Left ventricle myocardium superior (tissue), 1 donor: ENCODE measurements around the gene HSD17B1. TPM values are rescaled to one million over a fixed set of nuclear protein-coding genes. Genes with fewer than 3 reads are reported as not detected.
"Not testable (repeated sequence)": the region's sequence is repeated elsewhere in the genome, so short reads cannot be mapped to it uniquely, and the experiment has no call there.

Experiments
- ATAC-seq: fragments of 200-7000 bp; cut with Tn5 transposase; one replicate; pipeline ENCODE4 v1.9.1; 2020; ENCODE audit warnings: mild to moderate bottlenecking, moderate library complexity
- DNase-seq: peaks from one replicate; pipeline ENCODE4 v3.0.0-alpha.2; 2020
- intact Hi-C: fragments of 100-400 bp; cut with micrococcal nuclease; formaldehyde crosslinking; loops from one replicate; pipeline ENCODE4 v1.11.0; 2022
- long read RNA-seq: library from polyadenylated mRNA; unstranded; transcript quantifications from one replicate; pipeline ENCODE4 v2.0.0, GENCODE V29; 2021
- total RNA-seq: library from RNA; stranded (reverse); fragmentation: NEBNext Ultra II Directional; extraction: Animal tissue kit (Norgen Biotek cat#: 25700); gene quantifications from one replicate; pipeline ENCODE4 v1.2.1, GENCODE V29; 2021
- donor health status: DM: no; HTN: yes; CAD: no; lungs with severe emphysema.

The HSD17B1 gene, protein sequence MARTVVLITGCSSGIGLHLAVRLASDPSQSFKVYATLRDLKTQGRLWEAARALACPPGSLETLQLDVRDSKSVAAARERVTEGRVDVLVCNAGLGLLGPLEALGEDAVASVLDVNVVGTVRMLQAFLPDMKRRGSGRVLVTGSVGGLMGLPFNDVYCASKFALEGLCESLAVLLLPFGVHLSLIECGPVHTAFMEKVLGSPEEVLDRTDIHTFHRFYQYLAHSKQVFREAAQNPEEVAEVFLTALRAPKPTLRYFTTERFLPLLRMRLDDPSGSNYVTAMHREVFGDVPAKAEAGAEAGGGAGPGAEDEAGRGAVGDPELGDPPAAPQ
- 1.4 TPM for total RNA-seq
- long read RNA-seq, partial matches to known transcripts = 1 of 3 reads
- long read RNA-seq, other reads (novel, unspliced or antisense) = 2 of 3 reads

DNA sequence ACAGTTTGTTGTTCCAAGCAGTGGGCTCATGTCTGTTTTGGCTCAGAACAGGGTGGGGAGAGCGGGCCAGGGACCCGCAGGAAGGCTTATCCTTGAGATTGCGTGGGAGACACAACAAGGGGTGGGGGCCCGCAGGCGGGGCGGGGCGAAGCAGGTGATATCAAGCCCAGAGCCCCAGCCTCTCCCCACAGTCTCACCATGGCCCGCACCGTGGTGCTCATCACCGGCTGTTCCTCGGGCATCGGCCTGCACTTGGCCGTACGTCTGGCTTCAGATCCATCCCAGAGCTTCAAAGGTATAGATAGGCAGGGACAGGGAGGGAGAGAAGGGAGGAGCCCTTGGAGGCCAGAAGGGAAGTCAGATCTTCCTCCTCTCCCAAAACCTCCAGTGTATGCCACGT, at the start of gene HSD17B1:
Gene HSD17B1 (plus strand): TSS at position 188 of the 400 bp plus-strand sequence. CDS start 11 bp downstream, at position 199.
- DNase-seq, ATAC-seq, intact Hi-C loops: not testable (repeated sequence)

DNA sequence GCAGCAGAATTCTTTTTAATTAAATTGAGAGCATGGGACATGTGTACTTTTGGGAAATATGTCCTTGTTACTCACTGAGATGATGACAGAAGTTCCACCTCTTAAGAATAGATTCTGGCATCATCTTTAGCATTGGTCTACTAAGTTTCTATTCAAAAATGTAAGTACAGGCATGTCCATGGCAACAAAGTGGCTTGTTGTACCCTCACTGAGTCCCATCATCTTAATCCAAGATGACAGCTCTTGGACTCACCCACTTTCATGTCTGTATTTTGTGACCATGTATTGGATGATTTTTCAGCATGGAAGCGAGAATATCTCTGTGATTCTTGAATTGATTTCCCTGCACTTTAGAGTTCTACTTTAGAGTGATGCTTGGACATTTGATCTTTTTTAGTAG, 49.8 kb upstream of the HSD17B1 start:
- ATAC-seq (no peak), DNase-seq (no peak)
- intact Hi-C loops = no loop called here

DNA sequence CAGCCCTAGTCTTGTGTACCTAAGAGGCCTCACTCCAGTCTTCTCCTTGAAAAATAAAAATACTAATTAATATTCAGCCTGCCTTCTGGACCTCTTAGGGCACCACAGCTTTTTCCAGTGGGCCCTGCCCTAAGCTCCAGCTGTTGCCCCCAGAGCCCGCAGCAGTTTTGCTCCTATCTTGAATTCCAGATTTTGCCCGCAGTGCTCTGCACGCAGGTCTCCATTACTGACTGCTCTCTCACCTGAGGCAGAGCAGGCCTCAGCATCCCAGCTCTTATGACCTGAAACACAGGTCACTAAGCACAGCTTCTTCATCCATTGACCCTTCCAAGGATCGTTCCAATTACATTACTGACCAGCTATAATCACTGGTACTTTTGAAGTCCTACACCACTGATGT, 45.1 kb upstream of the HSD17B1 start:
- ATAC-seq (no peak), DNase-seq (no peak)
- intact Hi-C loops = no loop called here

DNA sequence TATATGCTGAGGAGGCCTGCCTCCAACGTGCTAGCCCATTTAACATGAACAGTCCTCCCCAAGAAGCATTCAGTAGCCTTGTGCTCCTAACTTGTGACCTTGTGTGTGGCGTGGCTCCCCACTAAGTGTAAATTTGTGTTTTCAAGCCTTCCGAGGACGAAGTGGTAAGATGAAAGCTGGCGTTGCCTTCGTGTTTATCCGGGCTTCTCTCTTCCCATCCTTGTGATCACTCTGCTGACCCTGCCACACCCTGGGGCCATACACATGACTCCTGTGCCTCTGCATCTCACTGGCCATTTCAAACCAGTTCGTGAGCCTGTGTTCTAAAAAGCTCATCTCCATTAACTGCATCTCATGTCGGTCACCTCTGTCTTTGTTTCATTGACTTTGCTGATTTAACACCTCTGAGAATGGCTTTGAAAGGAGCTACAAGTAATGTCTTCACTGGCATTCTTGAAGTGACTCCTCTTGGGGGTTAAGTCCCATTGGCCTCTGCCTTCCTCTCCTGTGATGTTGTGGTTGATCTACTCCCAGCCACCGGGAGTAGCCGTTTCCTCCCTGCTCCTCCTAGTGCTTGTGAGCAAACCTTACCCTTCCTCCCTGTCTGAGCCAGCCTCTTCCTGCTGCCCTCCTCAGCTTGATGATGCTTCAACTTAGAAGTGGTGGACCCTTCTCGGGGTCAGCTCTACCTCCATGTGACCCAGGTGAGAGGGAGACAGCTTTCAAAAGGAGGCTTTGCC, 44.1 kb upstream of the HSD17B1 start:
- ATAC-seq (no peak), DNase-seq (no peak)
- intact Hi-C loops = no loop called here

DNA sequence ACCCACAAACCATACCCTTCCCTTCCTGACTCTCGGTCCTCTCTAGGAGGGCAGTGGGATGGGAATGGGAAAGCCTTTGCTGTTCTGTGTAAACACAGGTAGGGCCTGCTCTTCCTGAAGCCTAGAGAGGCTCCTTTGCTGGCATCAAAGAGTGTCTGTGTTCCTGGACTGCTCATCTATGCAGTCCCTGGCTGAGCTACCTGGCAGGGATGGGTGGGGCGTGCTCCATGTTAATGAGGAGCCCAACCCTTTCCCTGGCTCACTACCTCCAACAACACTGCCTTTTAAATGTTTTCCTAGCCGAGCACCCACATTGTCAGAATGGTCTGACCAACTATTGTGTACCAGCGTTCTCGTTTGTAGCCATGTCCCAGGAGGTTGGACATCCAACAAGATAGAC, 43.3 kb upstream of the HSD17B1 start:
- intact Hi-C loops = no loop called here
- no peak for DNase-seq
- ATAC-seq = no peak

DNA sequence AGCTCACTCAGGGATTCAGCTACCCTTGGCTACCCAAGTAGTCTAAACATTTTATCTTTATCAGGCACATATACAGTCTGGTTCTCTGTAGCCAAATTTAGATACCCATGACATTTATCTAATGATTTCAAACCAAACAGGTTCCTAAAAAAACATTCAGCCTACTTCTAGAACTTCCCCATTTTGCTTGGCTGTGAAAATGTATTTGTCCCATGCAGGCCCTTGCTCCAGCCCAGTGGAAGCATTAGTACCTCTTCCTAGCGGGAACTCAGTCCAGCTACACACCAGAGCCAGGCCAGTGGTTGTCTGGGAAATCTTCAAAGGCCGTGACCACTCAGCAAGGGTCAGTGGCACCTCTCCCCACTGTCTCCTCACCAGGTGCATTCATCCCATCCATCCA, 42.9 kb upstream of the HSD17B1 start:
- ATAC-seq (no peak), DNase-seq (no peak)
- intact Hi-C loops = loop anchor here (10.0 kb wide), 2 partner anchors 85 to 185 kb away; partner anchors contain the start of gene CAVIN1

DNA sequence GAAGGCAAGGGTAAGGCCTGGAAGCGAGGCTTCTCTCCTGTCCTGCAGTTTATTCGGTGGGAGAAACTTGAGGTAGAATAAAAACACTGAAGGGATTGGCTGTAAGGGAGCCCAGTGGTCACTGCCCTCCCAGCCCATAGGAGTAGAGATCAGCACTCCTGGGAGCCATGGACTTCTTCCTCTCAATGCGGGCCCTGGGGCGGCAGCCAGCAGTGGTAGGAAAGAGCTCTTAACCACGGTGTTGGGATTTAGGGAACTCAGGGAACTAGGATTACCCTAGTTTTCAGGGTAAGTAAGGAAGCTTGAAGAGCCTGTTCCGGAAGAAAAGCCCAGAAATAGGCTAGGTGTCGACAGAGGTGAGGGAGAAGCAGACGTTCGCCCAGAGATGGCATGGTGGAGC, 40.5 kb upstream of the HSD17B1 start:
- intact Hi-C loops = loop anchor here (10.0 kb wide), 2 partner anchors 87 to 187 kb away; partner anchors contain the start of gene CAVIN1

DNA sequence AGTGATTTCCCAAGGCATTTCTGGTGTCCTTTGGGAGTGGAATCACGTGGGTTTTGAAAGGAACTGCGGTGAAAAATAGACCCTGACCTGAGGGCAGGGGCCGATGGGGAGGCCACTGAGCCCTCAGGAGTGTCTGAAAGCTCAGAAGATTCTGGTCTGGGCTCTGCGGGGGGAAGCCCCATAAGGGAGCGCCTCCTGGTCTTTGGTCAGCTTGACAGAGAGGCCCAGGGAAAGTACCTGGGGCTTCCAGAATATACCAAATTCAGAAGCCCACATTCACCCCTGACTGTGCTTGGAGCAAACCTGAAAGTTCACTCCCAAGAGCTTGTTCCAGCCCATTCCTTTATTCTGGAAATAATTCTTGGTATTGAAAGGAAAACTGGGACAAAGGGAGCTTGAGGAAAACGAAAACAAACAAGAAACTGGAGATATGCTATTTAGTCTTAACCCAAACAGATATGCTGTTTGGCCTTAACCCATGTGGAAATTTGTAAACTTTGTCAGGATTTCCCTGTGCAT, 39.9 kb upstream of the HSD17B1 start:
- intact Hi-C loops = loop anchor here (10.0 kb wide), 2 partner anchors 88 to 188 kb away; partner anchors contain the start of gene CAVIN1
- ATAC-seq (peak; percentile 5), DNase-seq (no peak)

More for the DNA sequence above, 40.5 kb upstream of the HSD17B1 start:
- ATAC-seq (peak; percentile 14), DNase-seq (no peak)

DNA sequence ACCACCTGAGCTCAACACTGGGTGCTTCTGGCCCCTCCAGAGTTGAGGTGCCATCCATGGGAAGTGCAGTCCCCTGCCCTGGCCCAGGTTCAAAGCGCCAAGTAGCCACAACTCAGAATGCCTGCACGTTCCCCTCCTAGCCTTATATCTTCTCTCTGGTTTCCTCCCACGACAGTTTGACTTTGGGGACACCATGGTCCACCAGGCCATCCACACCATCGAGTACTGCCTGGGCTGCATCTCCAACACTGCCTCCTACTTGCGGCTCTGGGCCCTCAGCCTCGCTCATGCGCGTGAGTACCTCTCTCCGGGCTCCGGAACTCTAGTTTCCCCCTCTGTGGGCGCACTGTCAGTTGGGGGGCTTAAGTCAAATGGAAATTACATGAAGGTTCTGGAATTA, 39.0 kb upstream of the HSD17B1 start:
- ATAC-seq (no peak), DNase-seq (no peak)
- intact Hi-C loops = loop anchor here (10.0 kb wide), 2 partner anchors 89 to 189 kb away; partner anchors contain the start of gene CAVIN1

DNA sequence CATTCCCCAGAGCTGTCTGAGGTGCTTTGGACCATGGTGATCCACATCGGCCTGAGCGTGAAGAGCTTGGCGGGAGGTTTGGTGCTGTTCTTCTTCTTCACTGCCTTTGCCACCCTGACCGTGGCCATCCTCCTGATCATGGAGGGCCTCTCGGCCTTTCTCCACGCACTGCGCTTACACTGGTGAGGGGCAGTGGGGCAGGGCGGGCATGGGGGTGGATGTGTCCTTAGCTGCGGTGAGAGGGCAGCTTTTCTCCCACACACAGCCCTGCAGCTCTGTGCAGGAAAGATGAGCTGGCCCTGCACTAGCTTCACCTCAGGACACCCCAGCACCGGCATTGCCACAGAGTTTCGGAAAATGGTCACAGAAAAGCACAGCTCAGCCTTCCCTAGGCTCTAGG, 38.4 kb upstream of the HSD17B1 start:
- ATAC-seq = no peak
- intact Hi-C loops = loop anchor here (10.0 kb wide), 2 partner anchors 89 to 189 kb away; partner anchors contain the start of gene CAVIN1

DNA sequence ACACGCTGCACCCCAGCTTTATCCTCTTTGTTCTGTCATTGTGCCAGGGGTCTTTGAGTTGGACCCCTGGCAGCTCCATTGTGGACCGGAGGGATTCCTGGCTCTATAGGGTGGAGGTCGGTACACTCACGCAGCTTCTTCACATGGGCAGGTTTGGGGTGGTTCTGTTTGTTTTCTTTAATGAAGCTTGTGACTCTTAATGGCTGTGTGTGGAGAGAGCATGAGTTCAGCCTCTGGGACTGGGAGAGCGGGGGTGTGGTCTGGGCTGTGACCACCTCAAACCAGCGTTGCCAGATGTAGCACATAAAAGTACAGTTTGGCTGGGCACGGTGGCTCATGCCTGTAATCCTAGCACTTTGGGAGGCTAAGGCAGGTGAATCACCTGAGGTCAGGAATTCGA, 37.9 kb upstream of the HSD17B1 start:
- no peak for DNase-seq
- no peak for ATAC-seq

More for the DNA sequence above, 38.4 kb upstream of the HSD17B1 start:
- no peak for DNase-seq

DNA sequence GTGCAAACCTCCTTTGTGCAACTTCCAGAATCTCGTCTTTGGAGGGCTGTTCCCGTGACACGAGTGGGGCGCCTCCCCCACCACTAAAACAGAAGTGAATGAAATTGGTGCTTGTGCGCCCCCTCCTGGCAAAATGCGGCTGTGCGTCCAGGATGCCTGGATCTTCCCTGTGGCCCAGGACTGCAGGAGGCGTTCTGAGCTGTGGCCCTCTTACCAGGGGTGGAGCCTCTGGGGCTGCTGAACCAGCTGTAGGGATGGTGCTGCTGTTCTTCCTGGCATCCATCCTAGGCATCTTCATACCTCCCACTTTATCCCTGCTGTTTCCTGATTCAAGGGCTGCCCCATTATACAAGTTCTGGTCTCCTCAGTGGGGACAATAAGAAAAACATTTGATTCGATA, 35.2 kb upstream of the HSD17B1 start:
- peak; percentile 93 for DNase-seq
- ATAC-seq = peak; percentile 62
- intact Hi-C loops = loop anchor here (10.0 kb wide), 2 partner anchors 93 to 193 kb away; partner anchors contain the start of gene CAVIN1

More for the DNA sequence above, 37.9 kb upstream of the HSD17B1 start:
- intact Hi-C loops = loop anchor here (10.0 kb wide), 2 partner anchors 90 to 190 kb away; partner anchors contain the start of gene CAVIN1

DNA sequence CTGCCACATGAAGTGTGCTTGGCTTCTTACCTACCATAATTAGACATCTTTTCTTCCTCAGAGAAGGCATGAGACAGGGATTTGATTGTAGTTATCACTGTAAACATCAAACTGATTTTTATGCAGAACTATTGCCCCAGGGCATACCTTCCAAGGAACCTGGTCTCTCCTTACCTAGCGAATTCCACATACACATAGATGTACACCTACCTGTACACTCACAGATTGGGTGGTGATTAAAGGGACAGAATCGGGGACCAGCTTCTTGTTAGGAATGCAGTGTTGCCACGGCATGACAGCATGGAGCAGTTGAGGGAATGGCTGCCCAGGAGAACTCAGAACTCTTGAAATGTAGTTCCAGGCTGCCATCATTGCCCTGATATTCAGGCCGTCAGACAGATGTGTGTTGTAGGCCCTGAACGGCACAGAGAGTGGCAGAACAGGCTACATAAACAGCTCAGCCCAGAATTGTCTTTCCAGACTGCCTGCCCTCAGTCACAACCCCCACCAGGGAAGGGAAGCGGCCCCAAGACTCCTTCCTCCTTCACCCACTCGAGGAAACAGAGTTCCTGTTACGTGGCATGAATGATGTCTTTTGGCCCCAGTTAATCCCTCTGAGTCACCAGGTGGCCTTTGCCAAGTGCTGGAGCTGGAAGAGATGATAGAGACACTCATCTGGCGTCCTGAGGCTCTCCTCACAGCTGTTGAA, 34.5 kb upstream of the HSD17B1 start:
- intact Hi-C loops = loop anchor here (10.0 kb wide), 2 partner anchors 93 to 193 kb away; partner anchors contain the start of gene CAVIN1
- peak; percentile 78 for DNase-seq
- peak; percentile 54 for ATAC-seq

DNA sequence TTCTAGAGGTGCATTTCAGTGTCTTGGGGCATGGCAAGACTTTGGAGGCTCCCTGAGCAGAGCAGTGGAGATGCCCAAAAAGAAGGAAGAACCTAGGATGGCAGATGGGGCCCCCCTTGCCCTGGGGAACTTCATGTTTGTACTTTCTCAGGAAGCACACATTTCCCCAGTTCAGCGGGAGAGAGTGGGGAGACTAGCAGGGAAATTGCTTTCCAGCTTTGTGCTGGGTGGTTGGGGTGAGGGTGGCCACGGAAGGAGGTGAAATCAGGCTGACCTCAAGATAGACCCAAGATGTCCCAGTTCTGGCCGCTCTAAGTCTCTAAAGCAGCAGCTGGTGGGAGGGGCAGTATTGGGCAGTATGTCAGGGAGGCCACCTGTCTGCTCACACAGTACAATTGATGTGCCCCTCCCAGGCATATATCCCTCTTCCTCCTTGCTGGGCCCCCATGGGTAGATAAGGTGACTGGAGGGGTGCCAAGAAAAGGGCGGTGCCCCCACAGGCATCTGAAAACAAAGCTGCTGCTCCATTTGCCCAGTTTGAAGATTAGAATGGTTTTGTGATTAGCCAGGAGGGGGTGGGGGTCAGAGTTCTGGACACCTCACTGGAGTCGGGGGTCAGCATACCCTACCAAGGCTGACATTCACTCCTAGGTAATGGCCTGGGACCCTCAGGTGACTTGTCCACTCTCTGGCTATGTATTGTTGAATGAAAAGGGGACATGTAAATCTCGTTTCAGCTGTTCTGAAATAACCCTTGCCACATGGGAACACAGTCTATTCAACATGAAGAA, 33.8 kb upstream of the HSD17B1 start:
- DNase-seq (peak; percentile 64), ATAC-seq (peak; percentile 45)
- intact Hi-C loops = loop anchor here (10.0 kb wide), 2 partner anchors 94 to 194 kb away; partner anchors contain the start of gene CAVIN1

DNA sequence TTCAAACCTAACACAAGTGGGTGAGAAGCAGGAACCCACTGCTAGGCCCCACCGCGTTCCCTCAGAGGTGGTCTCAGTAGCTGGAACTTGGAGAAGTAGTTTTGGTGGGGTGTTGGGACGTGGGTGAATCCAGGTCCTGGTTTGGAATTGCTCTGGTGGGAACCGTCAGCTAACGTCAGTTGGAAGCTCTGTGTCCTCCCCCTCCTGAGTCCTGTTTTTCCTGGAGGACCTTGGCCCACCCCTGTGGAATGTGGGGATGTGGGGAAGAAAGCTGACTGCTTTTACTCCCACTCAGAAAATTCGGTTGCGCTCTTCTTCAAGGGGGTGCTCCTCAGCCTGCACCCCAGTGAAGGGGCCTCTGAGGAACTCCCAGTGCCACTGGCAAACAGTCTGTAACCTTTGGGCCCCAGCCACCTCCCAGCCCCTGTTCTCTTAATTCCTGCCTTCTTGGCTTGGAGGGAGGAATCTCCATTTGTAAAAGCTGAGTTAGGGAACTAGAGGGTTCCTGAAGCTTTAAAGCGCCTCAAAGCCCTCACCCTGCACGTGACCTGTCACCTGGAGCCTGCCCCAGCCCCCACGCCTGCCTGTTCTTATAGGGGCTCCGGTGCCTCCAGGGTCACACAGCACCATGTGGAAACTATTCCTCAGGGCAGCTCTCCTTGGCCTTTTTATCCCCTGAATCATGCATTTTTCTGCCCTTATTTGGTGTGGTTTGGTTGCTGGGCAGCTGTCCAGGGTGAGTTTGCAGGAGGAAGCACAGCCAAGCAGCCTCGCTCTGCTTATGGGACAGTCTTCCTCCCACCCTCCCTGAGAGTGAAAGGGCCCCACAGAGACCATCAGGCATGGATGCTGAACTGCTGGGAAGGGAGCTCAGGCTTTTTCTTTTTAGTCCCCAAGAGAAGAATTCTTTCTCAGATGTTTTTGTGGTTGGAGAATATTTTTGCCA, 32.9 kb upstream of the HSD17B1 start:
- intact Hi-C loops = loop anchor here (10.0 kb wide), 2 partner anchors 95 to 195 kb away; partner anchors contain the start of gene CAVIN1
- ATAC-seq = peak; percentile 76
- peak; percentile 90 for DNase-seq

DNA sequence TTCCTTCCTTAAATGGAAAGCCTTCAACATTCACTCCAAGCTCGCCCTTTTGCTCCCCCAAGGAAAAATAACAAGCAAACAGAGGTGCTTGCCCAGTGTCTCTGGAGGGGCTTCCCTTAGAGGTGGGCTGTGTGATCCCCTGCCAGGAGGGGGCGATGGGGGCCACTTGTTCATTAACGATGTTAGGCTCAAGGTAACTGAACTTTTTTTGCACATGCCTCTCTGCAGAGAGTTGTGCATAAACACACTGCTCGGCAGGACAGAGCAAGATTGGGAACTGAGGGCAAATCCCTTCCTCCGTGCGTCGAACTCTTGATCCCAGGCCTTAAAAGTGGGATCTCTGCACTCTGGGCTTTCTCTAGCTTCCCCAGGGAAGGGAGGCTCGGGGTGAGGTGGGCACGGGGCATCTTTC, 32.2 kb upstream of the HSD17B1 start:
- ATAC-seq (no peak), DNase-seq (no peak)
- intact Hi-C loops = no loop called here

DNA sequence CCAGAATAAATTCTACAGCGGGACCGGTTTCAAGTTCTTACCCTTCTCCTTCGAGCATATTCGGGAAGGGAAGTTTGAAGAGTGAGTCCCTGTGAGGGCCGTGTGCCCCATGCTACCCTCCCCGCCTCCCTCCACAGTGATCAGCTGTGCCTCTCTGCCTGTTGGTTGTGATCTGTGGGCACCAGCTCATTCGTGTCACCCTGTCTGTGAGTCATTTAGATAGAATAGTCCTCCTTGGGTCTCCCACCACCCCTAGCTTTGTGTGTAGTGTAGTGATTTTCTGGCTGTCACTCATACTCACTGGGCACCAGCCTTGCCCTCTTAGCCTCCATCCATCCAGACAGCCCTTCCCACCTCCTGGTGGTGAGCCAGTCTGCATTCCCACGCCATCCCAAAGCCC, 31.7 kb upstream of the HSD17B1 start:
- intact Hi-C loops = no loop called here
- DNase-seq (no peak), ATAC-seq (no peak)
